SKM-1 treated with dmso at 0.1 percent for 144 hours (cell line): ENCODE measurements around the gene IKZF4.
A peak's percentile ranks its signal among the peaks of the same experiment; 100 is the strongest.
"Not testable (repeated sequence)": the region's sequence is repeated elsewhere in the genome, so short reads cannot be mapped to it uniquely, and the experiment has no call there.

Source experiments
- DNase-seq: peaks from one replicate; lab custom pipeline; 2025; ENCODE audit not compliant: unreplicated experiment; lab: John Stamatoyannopoulos, UW

IKZF4 gene

DNA sequence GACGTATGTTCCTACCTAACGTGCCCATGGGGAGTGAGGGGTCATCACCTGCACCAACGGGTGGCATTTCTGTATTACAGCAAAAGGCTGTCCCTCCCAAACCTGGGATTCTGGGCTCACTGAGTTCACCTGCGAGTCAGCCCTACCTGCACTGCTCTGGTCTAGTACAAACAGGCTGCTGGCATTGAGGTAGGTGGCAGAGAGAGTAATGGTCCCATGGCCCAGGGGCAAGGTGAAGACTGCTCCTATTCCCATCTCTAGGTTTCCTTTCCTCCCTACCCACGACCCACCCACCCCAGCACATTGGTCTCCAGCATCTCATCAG lies 23.3 kb upstream of the IKZF4 start:
- DNase-seq = no peak

DNA sequence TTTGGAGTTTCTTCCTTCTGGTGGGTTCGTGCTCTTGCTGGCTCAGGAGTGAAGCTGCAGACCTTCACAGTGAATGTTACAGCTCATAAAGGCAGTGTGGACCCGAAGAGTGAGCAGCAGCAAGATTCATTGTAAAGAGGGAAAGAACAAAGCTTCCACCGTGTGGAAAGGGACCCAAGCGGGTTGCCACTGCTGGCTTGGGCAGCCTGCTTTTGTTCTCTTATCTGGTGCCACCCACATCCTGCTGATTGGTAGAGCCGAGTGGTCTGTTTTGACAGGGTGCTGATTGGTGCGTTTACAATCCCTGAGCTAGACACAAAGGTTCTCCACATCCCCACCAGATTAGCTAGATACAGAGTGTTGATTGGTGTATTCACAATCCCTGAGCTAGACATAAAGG lies 21.3 kb upstream of the IKZF4 start:
- DNase-seq = not testable (repeated sequence)

DNA sequence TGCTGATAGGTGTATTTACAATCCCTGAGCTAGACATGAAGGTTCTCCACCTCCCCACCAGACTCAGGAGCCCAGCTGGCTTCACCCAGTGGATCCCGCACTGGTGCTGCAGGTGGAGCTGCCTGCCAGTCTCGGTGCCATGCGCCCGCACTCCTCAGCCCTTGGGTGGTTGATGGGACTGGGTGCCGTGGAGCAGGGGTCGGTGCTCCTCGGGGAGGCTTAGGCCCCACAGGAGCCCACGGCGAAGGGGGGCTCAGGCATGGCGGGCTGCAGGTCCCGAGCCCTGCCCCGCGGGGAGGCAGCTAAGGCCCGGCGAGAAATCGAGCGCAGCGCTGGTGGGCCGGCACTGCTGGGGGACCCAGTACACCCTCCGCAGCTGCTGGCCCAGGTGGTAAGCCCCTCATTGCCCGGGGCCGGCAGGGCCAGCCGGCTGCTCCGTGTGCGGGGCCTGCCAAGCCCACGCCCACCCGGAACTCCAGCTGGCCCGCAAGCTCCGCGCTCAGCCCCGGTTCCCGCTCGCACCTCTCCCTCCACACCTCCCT lies 20.8 kb upstream of the IKZF4 start:
- not testable (repeated sequence) for DNase-seq

DNA sequence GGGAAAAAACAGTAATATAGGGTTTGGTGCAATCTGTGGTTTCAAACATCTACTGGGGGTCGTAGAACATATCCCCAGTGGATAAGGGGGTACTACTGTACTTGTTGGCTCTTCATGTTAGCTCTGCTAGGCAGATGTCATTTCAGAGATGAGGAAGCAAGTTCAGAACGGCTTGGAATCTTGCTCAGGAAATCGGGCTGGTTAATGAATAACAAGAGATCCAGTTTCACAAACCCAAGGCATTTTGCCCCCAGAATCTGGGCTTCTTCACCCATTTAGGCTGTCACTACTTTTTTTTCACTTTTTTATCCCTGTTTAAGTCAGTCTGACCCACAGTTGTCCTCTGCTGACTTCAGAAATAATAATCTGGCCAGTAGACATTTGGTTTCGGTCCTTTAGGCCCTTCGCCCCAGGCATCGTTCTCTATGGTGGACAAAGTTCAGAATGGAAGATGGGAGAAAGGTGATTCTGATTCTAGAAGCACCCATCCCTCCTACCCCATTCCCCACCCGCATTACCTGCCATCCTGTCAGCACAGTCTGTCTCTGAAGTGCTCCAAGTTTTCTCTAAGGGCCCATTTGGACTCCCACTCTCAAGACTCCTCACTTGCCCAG lies 19.2 kb upstream of the IKZF4 start:
- no peak for DNase-seq

DNA sequence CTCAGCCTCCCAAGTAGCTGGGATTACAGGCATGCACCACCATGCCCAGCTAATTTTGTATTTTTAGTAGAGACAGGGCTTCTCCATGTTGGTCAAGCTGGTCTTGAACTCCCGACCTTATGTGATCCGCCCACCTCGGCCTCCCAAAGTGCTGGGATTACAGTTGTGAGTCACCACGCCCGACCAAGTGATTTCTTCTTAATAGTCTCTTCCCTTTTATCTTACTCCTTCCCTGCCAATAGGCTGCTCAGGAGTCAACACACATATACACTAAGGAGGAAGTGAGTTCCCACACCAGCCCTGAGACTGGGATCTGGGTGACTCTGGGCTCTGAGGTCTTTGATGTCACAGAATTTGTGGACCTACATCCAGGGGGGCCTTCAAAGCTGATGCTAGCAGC lies 17.5 kb upstream of the IKZF4 start:
- not testable (repeated sequence) for DNase-seq

DNA sequence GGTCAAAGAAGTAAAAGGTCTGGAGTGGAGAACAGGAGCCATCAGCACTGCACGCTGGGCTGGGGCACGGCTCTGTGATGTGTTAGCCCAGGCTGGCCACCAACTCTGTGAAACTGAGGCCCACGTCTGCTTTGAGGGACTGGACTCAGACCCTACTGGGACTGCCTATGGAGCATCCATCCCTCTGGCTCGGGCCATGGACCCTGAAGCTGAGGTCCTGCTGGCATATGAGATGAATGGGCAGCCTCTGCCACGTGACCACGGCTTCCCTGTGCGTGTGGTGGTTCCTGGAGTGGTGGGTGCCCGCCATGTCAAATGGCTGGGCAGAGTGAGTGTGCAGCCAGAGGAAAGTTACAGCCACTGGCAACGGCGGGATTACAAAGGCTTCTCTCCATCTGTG lies 16.6 kb upstream of the IKZF4 start:
- DNase-seq = no peak

DNA sequence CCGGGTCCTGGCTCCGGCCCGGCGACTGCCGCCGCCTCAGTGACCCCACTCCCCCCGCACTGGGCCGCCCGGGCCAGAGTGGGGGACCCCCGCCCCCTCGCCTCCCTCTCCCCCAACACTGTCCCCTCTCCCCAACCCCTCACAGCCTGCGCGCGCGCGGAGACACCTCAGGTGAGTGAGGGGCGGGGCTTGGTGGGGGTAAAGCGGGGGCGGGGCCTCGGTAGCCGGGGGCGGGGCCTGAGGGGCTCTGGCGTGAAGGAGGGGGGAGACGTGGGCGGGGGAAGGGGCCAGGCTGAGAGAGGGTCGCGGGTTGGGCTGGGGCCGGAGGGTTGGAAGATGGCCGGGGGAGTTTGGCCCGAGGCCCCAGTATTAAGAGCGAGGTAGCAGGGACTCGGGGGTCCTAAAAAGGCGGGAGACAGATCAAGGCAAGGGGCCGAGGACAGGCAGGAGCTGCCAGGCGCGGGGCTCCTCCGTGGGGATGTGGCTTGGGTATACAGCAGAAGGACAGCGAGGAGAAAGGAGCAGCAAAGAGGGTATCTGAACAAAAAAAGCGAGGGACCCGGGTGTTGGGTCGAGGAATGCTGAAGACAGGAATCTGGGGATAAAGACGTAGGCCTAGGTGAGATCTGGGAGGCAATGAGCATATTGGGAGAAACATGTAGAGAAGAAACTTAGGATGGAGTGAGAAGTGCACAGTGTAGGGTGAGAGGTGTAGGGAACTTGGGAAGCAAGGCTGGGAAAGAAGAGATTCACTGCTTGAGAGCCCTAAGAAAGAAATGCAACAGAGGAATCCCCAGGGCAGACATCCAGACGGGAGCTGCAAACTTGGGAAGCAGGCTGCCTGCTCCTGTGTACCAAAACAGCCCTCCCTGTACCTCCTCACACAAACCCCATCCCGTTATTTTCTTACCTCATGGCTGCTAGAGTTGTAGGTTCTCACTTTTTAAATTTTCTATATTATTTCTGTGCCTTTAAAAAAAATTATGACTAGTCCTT lies 13.0 kb upstream of the IKZF4 start:
- no peak for DNase-seq

DNA sequence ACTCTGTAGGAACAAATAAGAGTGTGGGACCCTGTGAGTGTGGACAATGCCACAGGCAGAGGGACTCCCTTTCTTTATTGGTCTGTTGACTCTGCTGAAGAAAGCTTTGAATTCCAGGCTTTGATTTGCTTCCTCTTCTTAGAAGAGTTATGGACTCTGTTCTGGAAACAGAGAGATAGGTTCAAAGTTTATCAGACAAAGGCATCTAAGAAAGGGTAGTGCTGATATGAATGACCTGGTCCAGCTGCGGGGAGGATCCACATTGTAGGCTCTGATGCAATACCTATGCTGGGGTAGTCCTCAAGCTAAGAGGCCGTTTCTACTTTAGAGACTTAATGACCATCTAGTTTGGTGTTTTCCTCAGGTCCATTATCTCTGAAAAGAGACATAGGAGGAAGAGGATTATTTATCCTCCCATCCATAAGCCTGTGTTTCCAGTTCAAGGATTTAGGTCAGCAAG lies 10.7 kb upstream of the IKZF4 start:
- DNase-seq = no peak

DNA sequence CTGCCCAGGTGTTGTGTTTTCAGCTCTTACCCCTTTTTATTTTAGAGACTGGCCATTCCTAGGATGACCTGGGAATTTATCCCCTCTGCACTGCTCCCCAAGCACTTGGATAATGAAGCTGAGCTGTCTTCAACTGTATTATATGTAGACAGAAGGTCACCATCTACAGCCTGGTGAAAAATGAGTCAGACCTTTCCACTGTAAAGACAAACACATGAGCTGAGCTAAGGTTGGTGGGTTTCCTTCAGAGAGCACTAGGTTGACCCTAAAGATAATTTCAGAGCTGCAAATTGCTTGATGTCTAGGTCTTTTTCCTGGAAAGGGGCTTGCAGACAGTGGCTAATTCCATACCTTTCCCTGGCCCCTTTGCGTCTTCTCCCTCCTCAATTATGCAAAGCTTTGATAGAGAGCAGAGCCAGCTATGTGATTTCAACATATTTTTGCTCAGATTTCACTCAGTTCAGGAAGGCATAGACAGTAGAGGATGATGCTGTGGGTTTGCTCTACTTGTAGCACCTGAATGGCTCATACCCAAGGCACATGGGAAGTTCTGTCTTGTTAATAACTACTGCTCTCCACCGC lies 9.2 kb upstream of the IKZF4 start:
- no peak for DNase-seq

DNA sequence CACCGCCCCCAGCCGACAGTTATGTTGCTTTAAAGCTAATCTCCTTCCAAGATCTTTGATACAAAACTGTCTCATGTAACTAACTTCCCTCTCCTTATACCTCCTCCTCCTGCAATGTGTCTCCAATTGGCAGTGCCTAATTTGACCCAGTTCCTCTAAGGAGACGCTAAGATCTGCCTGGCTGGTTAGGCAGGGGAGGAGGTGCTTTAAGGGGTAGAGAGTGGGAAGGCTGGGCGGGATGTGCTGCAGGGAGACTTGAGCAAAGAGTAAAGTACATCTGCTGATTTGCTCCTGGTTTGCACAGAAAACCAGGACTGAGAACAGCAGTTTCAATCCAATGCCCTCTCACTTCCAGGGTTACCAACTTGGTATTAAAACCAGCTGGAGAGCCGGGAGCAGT lies 7.4 kb upstream of the IKZF4 start:
- DNase-seq = no peak

DNA sequence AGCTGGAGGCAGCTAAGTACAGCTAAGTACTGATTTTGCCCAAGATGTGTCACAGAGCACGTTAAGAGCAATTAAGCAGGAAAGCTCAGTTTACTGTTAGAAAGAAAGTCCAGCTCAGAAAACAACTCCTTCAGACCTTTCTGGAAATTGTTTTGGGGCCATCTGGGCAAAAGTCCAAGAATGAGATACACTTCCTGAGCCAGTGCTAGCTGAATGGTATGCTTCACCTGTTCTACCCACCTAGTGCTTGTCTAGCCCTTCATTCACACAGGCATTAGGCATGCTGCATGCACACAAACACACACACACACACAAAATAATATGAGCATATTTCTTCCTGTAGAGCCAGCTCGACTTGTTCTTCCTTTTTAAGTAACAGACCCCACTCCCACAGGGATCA lies 6.6 kb upstream of the IKZF4 start:
- DNase-seq = no peak

DNA sequence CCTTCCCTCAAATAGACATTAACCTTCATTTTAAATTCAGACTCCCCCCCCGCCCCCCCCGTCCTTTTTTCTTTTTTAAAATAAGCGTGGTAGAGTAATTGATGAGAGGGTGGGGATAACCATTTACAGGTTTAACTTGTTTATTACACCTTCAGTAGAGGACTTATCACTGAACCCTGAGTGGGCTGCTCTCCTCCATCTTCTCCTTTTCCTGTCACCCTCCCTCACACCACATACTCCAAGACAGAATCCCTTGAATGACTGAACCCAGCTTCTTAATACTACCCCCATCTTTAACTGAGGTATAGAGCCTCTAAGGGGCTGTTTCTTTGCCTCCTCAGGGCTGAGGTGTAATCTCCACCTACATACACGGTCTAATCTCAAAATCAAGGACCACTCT lies 3.7 kb upstream of the IKZF4 start:
- no peak for DNase-seq

DNA sequence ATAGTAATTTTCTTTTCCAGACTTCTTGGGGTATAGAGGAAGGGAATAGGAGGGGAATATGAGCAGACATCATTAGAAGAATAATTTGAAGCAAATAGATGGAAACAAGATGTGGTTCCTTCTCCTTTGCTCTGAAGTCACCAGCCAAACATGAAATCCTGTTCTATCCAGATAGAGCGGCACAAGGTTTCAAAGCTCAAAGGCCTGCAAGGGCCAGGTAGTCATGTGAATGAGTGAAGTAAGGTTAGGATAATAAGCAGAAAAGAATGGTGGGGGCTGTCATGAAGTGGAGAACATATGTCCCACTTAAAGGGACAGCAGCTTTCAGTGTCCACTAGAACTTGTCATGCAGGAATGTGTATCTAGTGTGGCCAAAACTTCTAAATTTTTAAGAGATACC lies 2.5 kb upstream of the IKZF4 start:
- DNase-seq = no peak

DNA sequence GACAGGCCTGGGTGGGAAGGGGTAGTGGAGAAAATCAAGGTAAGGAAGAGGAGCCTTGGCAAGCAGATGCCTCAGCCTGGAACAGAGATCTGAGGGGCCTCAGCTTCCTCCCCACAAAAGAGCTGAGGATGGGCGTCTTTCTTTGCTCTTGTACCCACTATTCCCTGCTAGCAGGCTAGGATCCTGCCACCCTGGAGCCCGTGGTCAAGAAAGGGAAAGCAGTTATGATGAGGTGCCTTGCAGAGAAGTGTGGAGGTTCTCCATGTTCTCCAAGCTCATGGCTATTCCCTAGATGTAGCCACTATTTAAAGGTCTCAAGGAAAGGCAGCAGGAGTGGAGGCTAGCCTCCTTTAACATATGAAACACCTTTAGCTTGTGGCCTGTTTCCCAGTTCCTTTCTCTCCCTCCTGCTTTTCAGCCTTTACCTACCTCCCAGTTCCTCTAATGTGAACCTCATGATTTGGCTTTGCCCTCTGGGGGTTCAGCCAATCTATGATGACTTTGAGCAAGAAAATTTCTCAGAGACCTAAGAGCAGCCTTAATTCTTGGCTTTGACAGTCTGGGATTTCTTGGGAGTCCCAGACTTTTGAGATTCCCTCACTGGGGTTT lies 1.1 kb downstream of the IKZF4 start:
- no peak for DNase-seq

DNA sequence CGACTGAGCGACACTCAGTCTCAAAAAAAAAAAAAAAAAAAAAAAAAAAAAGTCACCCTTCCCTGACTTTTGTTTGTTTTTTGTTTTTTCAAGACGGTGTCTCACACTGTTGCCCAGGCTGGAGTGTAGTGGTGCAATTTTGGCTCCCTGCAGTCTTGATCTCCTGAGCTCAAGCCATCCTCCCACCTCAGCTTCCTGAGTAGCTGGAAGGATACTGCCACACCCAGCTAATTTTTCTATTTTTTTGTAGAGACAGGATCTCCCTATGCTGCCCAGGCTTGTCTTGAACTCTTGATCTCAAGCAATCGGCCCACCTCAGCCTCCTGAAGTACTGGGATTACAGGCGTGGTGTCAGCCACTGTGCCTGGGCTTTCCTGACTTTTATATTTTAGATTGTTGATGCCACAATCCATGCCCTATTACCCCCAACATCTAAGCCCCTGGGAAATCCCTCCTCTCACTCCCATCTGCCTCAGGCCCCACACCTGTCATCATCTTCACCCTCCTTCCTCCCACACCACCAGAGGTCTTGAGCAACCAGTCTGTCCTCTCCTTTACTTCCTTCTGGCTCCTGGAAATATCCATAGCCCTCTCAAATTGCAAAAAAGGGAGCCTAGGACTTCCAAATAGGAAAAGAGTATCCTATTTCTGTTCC lies 7.8 kb downstream of the IKZF4 start:
- no peak for DNase-seq

DNA sequence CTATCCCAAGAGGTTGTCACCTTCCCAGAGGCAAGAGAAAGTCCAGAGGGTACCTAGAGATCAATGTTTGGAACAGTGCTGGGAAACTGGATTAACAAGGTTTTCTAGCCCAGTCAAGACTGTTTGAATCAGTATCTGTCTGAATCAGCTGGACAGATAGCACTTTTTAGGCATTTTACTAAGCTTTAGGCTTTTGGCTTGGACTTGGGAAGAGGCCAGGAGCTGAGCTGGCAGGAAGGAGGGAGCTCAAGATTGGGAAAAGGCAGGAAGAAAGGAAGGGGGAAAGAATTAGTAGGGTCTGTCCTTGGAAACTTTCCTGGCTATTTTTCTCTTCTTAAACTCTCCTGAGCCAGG lies 8.3 kb downstream of the IKZF4 start:
- no peak for DNase-seq

DNA sequence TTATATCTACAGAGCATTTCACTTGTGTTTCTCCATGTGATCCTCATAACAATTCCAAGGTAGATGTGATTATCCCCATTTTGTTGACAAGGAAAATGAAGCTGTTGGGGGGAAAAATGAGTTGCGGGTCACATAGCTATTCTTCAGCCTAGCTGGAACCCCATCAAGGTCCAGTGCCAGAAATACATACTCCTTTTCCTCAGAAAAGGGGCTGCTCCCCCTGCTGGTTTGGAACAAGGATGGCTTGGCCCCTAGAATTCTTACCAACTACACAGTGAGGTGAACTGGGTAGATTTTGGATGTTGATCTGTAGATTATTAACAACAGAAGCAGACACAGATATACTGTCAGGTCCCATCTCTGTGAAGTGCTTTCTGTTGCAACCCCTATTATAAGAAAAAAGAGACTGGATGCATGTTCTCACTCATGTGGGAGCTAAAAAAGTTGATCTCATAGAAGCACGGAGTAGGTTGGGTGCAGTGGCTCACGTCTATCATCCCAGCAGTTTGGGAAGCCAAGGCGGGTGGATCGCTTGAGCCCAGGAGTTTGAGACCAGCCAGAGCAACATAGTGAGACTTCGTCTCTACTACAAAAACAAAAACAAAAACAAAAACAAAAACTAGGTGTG lies 8.9 kb downstream of the IKZF4 start:
- DNase-seq = peak; percentile 23

DNA sequence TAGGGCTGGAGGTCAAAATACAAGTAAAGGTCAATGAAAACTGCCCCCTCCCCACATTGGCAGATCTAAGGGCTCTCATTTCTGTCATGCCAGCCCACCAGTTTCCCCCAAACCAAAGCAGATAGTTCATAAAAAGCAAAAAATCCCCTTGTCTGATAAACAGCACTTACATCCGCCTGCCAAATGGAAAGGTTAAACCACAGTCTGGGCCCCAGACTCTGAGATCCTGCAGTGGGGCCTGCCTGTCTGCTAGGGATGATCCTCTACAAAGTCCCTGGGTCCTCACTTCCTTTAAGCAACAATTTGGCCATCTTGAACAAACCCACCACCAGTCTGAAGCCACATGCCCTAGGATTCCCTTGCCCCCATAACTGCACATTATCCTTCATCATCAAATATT lies 11.1 kb downstream of the IKZF4 start:
- no peak for DNase-seq

DNA sequence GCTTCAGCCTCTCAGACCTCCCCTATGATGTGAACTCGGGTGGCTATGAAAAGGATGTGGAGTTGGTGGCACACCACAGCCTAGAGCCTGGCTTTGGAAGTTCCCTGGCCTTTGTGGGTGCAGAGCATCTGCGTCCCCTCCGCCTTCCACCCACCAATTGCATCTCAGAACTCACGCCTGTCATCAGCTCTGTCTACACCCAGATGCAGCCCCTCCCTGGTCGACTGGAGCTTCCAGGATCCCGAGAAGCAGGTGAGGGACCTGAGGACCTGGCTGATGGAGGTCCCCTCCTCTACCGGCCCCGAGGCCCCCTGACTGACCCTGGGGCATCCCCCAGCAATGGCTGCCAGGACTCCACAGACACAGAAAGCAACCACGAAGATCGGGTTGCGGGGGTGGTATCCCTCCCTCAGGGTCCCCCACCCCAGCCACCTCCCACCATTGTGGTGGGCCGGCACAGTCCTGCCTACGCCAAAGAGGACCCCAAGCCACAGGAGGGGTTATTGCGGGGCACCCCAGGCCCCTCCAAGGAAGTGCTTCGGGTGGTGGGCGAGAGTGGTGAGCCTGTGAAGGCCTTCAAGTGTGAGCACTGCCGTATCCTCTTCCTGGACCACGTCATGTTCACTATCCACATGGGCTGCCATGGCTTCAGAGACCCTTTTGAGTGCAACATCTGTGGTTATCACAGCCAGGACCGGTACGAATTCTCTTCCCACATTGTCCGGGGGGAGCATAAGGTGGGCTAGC lies 13.9 kb downstream of the IKZF4 start:
- no peak for DNase-seq

DNA sequence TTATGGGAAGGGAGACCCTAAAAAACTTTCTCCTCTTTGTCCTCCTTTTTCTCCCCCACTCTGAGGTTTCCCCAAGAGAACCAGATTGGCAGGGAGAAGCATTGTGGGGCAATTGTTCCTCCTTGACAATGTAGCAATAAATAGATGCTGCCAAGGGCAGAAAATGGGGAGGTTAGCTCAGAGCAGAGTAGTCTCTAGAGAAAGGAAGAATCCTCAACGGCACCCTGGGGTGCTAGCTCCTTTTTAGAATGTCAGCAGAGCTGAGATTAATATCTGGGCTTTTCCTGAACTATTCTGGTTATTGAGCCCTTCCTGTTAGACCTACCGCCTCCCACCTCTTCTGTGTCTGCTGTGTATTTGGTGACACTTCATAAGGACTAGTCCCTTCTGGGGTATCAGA lies 16.3 kb downstream of the IKZF4 start:
- no peak for DNase-seq
